Hepatocyte (in vitro differentiated cells): Measurements from ENCODE around the gene PPP4R4. TPM values are rescaled to one million over a fixed set of nuclear protein-coding genes. Genes with fewer than 3 reads are reported as not detected.
A peak's percentile ranks its signal among the peaks of the same experiment; 100 is the strongest.

Source experiments
- DNase-seq: peaks from one replicate; pipeline ENCODE4 v3.0.0-alpha.2; 2016; ENCODE audit warnings: low spot score
- H2AFZ ChIP-seq: fragments of 200-600 bp; sonication (generic); 2 replicates; pipeline ENCODE4 v1.6.0; 2016; ENCODE audit warnings: antibody characterized with exemption, mild to moderate bottlenecking
- H3K27ac ChIP-seq: fragments of 200-600 bp; sonication (generic); 2 replicates; pipeline ENCODE4 v1.5.1; 2016; ENCODE audit warnings: mild to moderate bottlenecking
- H3K27me3 ChIP-seq: fragments of 200-600 bp; sonication (generic); 2 replicates; pipeline ENCODE4 v1.6.1; 2016
- H3K36me3 ChIP-seq: fragments of 200-600 bp; sonication (generic); replicated peaks from 2 replicates; pipeline ENCODE4 v1.5.1; 2016; ENCODE audit warnings: low read depth; ENCODE audit not compliant: insufficient read depth
- H3K4me1 ChIP-seq: fragments of 200-600 bp; sonication (generic); 2 replicates; pipeline ENCODE4 v1.5.1; 2016; ENCODE audit warnings: mild to moderate bottlenecking, moderate library complexity; ENCODE audit not compliant: insufficient read depth
- H3K4me2 ChIP-seq: fragments of 200-600 bp; sonication (generic); 2 replicates; pipeline ENCODE4 v1.6.0; 2016
- H3K4me3 ChIP-seq: fragments of 200-600 bp; sonication (generic); 2 replicates; pipeline ENCODE4 v1.5.1; 2016; ENCODE audit warnings: mild to moderate bottlenecking
- H3K79me2 ChIP-seq: fragments of 200-600 bp; sonication (generic); 2 replicates; pipeline ENCODE4 v1.6.0; 2017; ENCODE audit warnings: mild to moderate bottlenecking
- H3K9me2 ChIP-seq: fragments of 200-600 bp; sonication (generic); replicated peaks from 2 replicates; pipeline ENCODE4 v1.6.0; 2017; ENCODE audit warnings: mild to moderate bottlenecking; ENCODE audit not compliant: insufficient read depth
- H3K9me3 ChIP-seq: fragments of 200-600 bp; sonication (generic); 2 replicates; pipeline ENCODE4 v1.5.1; 2016; ENCODE audit warnings: low read depth, mild to moderate bottlenecking
- H4K20me1 ChIP-seq: fragments of 200-600 bp; sonication (generic); 2 replicates; pipeline ENCODE4 v1.6.0; 2016; ENCODE audit warnings: mild to moderate bottlenecking; ENCODE audit not compliant: insufficient read depth, poor library complexity, severe bottlenecking
- CTCF ChIP-seq: fragments of 200-600 bp; sonication (generic); IDR thresholded peaks from 2 replicates; pipeline ENCODE4 v1.5.1; 2016; ENCODE audit warnings: antibody characterized with exemption, mild to moderate bottlenecking; ENCODE audit not compliant: poor library complexity
- EZH2 ChIP-seq: fragments of 200-600 bp; sonication (generic); IDR thresholded peaks from 2 replicates; pipeline ENCODE4 v1.6.1; 2016; ENCODE audit warnings: antibody characterized with exemption, mild to moderate bottlenecking, borderline replicate concordance
- EZH2phosphoT487 ChIP-seq: fragments of 200-600 bp; sonication (generic); IDR thresholded peaks from one replicate; pipeline ENCODE4 v1.6.1; 2018; ENCODE audit warnings: antibody characterized with exemption, mild to moderate bottlenecking, low read depth, moderate library complexity; ENCODE audit not compliant: unreplicated experiment, severe bottlenecking
- WGBS: methylation state at CpG from one replicate; pipeline ENCODE4 v1.1.6; 2016; ENCODE audit warnings: low lambda C conversion rate; ENCODE audit errors: missing lambda C conversion rate; 5-methylcytosine and 5-hydroxymethylcytosine counted together
- polyA plus RNA-seq: library from polyadenylated mRNA; unstranded; fragments of >200 nt; fragmentation: Nextera tagmentation; extraction: Ambion mirVana; gene quantifications from 2 replicates; pipeline ENCODE4 v1.2.1, GENCODE V29; 2016
- total RNA-seq: library from RNA; depleted of rRNA; stranded (reverse); fragments of >200 nt; gene quantifications from 2 replicates; pipeline ENCODE4 v1.2.3, GENCODE V29; 2014

Gene PPP4R4
- total and polyA plus RNA-seq, 2 experiments from 2014 or later: 1.0 to 3.8 TPM

DNA sequence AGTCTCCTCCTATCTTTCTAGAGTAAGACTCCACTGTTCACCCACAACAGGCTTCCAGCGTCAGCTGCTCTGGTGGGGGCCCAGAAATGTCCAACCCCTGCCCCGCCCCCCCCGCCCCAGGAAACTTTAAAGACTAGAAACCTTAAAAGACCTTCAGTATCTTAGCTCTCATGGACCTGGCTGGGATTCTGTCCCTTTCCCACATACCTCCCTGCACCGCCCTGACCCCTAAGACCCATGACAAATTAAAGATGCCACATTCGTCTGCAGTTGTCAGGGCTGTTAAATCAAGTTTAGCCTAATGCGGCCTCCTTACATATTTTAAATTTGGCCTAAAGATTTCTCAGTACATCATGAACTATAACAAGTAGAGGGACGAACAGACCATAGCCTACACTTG is 129.0 kb downstream of the PPP4R4 start:
- Histone ChIP-seq H4K20me1 (no peaks in the 10 kb centered on the region), H3K36me3 (no peaks in the 10 kb centered on the region), H3K9me2 (no peaks in the 10 kb centered on the region), H3K4me2 (no peak overlapping the region), H3K9me3 (no peaks in the 10 kb centered on the region), H3K79me2 (no peaks in the 10 kb centered on the region), H3K4me3 (no peak overlapping the region), H3K4me1 (no peaks in the 10 kb centered on the region), H2AFZ (no peak overlapping the region), H3K27ac (no peak overlapping the region), H3K27me3 (no peaks in the 10 kb centered on the region)
- DNase-seq: no peak
- 89% methylated on average over 7 of the region's 7 CpGs for WGBS
- no peak for TF ChIP-seq EZH2
- no peak for TF ChIP-seq CTCF
- no peak for TF ChIP-seq EZH2phosphoT487

GRCh38 chr14:94304243-94304642 is 130.1 kb downstream of the PPP4R4 start:
- no peaks in the 10 kb centered on the region for H3K79me2 ChIP-seq
- no peaks in the 10 kb centered on the region for H3K9me3 ChIP-seq
- no peaks in the 10 kb centered on the region for H3K36me3 ChIP-seq
- 95% methylated on average over 6 of the region's 6 CpGs for WGBS
- H3K4me1 ChIP-seq: no peaks in the 10 kb centered on the region
- no peak overlapping the region for H3K27ac ChIP-seq
- no peaks in the 10 kb centered on the region for H4K20me1 ChIP-seq
- no peaks in the 10 kb centered on the region for H3K27me3 ChIP-seq
- no peak overlapping the region for H3K4me3 ChIP-seq
- DNase-seq: no peak
- no peak for TF ChIP-seq EZH2phosphoT487
- no peak for TF ChIP-seq EZH2
- TF ChIP-seq CTCF: no peak
- H2AFZ ChIP-seq: no peak overlapping the region
- no peak overlapping the region for H3K4me2 ChIP-seq
- no peaks in the 10 kb centered on the region for H3K9me2 ChIP-seq

- no peaks in the 10 kb centered on the region for H3K9me2 ChIP-seq
- H3K27me3 ChIP-seq: no peaks in the 10 kb centered on the region
- no peak overlapping the region for H2AFZ ChIP-seq
- no peaks in the 10 kb centered on the region for H3K9me3 ChIP-seq
- no peak overlapping the region for H3K4me3 ChIP-seq
- H4K20me1 ChIP-seq: no peaks in the 10 kb centered on the region
- 82% methylated on average over 2 of the region's 2 CpGs for WGBS
- H3K79me2 ChIP-seq: no peaks in the 10 kb centered on the region
- no peak overlapping the region for H3K4me2 ChIP-seq
- no peak overlapping the region for H3K27ac ChIP-seq
- no peaks in the 10 kb centered on the region for H3K36me3 ChIP-seq
- no peak for DNase-seq
- TF ChIP-seq EZH2: no peak
- no peaks in the 10 kb centered on the region for H3K4me1 ChIP-seq
These were observed 131.5 kb downstream of the PPP4R4 start for GRCh38 chr14:94305620-94306019.

DNA sequence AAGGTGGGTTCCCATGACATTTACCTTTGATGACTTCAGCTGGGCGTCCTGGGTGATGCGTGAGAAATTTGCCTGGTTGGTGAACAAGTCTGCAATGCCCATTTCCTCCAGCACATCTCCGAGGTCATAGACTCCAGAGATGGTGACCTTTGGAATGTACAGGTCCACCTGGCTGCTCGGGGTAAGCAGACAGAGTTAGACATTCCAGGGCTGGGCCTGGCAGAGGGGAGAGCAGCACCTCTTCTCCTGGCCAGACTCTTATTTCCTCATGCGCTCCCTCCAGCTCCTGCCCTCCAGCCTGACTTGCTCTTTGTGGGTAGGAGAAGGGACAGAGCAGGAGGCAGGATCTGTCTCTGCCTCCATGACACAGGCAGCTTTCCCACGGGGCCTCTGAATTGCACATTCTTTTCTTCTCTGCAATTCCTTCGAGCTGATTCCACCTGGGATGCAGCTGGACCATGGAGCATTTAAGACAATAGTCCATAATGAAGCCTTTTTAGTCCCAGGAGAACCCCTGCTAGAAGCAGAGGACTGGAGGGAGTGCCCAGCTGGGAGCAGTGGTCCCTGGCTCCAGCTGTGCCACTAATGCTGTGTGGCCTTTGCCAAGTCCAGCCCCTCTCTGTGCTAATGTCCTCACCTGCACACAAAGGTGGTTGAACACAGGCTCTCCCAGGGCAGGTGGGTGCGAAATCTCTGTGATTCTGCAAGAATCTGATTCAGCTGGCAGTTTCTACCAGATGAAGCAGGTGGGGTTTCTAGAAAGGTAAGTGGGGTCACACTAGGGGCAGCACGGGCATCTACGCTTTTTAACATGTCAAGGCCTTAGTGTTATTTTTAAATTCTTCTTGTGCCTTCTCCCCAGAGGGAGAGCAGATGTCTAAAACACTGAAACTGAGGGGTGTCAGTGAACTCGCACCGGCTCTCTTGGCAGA is 132.2 kb downstream of the PPP4R4 start:
- Histone ChIP-seq H3K4me1 (no peaks in the 10 kb centered on the region), H3K4me2 (no peak overlapping the region), H3K27me3 (no peaks in the 10 kb centered on the region), H3K9me2 (no peaks in the 10 kb centered on the region), H3K9me3 (no peaks in the 10 kb centered on the region), H3K36me3 (no peaks in the 10 kb centered on the region), H2AFZ (no peak overlapping the region), H3K27ac (peak overlapping the region; percentile 12), H3K79me2 (no peaks in the 10 kb centered on the region), H3K4me3 (no peak overlapping the region), H4K20me1 (no peaks in the 10 kb centered on the region)
- DNase-seq: no peak
- TF ChIP-seq EZH2phosphoT487 (no peak), EZH2 (no peak), CTCF (no peak)
- 79% methylated on average over 12 of the region's 12 CpGs for WGBS
